Measurements from ENCODE around the gene FBLN2. TPM values are rescaled to one million over a fixed set of nuclear protein-coding genes. Genes with fewer than 3 reads are reported as not detected.
A peak's percentile ranks its signal among the peaks of the same experiment; 100 is the strongest.

FBLN2 gene
- total and polyA plus RNA-seq, 2 of the 4 experiments (the other 2 are of a cell fraction) = 11.8 to 60.8 TPM

DNA sequence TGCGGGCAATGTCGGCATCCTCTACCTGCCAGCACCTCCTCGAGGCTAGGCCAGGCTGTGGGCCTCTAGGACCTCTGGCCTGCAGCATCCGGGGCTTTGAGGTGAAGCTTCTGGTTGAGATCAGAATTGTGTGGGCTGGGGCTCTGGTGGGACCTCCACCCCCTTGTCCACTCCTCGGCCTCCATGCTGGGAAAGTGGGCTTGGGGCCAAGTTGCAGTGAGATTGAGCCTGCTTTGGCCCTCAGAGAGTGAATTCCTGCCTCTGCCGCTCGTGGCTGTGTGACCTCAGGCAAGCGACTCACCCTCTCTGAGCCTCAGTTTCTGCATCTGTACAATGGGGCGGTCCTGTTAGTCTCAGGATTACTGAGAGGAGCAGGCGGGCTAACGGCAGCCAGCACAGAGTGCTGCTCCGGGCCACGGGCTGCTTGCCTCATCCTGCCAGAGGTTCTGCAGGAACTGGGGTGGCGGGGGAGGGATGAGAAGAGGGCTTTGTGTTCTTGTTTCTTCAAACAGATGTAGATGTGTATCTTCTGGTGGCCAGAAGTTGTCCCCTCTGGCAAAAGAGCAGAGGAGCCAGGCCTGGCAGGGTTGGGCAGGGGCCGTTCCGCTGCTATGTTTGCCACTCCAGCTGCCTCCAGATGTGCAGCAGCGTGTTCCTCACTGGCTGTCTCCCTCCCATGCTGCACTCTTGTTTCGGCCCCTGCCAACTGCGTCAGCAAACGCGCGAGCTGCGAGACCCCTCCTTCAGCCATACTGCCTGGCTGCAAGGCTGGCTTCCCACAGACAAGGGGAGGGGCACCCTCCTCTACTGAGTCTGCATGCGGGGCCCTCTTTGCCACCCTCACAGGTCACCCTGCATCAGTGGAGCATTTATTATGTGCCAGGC, 33.7 kb downstream of the FBLN2 start:
- ChIA-PET CTCF (no interaction called here), POLR2A (ENCODE audit: unreplicated experiment) (no interaction called here)
- H2AK5ac ChIP-seq (ENCODE audit: low read depth, low read length) = no peak overlapping the region
- H2AFZ ChIP-seq (replicated peaks; ENCODE audit: low read length, poor library complexity) = peak overlapping the region; percentile 35
- no peaks in the 10 kb centered on the region for H3K9me1 ChIP-seq (ENCODE audit: insufficient read depth, low read length)
- H3K79me1 ChIP-seq (ENCODE audit: low read depth in 1 of 2, low read length in 2 of 2) = no peaks in the 10 kb centered on the region
- dilution Hi-C loops (cut with HindIII; ENCODE audit: low sequenced_read_pairs, unreplicated experiment) (no loop called here), in situ Hi-C loops (cut with MboI; ENCODE audit: low sequenced_read_pairs) (no loop called here), intact Hi-C loops (cut with micrococcal nuclease) (no loop called here)
- no peaks in the 10 kb centered on the region for H4K20me1 ChIP-seq (ENCODE audit: insufficient read depth, low read length)
- H3K56ac ChIP-seq (ENCODE audit: extremely low read depth, insufficient read depth, low read length) = no peak overlapping the region
- no peak overlapping the region for H2BK20ac ChIP-seq (ENCODE audit: low read depth, low read length)
- 45% methylated on average over 10 of the region's 24 CpGs; no CpG with 5 or more reads in 1 of the 2 experiments for WGBS, 2 experiments (ENCODE audit: extremely low coverage in 2 of 2, insufficient read length in 1 of 2)
- DNase-seq (no peak), ATAC-seq (ENCODE audit: low read depth) (no peak)
- H3K36me3 ChIP-seq (ENCODE audit: control insufficient read depth, insufficient read depth, low read length) = no peaks in the 10 kb centered on the region
- H4K91ac ChIP-seq (ENCODE audit: insufficient read depth, low read depth, low read length) = no peak overlapping the region
- H3K14ac ChIP-seq (replicated peaks; ENCODE audit: low read depth, low read length) = no peak overlapping the region
- H3K27me3 ChIP-seq (ENCODE audit: control insufficient read depth, insufficient read depth, low read length) = no peaks in the 10 kb centered on the region
- H3K4me2 ChIP-seq (ENCODE audit: low read depth, low read length) = no peak overlapping the region
- H3K27ac ChIP-seq (ENCODE audit: insufficient read depth, low read length) = no peak overlapping the region
- H2BK120ac ChIP-seq (ENCODE audit: low read depth, low read length) = no peak overlapping the region
- no TSS peak for BruUV-seq (replicated peaks)
- H3K18ac ChIP-seq (ENCODE audit: low read depth, low read length) = no peak overlapping the region
- H2AK9ac ChIP-seq (replicated peaks; ENCODE audit: low read depth, low read length, poor library complexity) = no peak overlapping the region
- H2BK5ac ChIP-seq (ENCODE audit: low read depth, low read length, poor library complexity, severe bottlenecking) = no peak overlapping the region
- H3K4me3 ChIP-seq (ENCODE audit: insufficient read depth, low read depth, low read length) = no peak overlapping the region
- H3K4ac ChIP-seq (ENCODE audit: low read depth, low read length) = no peak overlapping the region
- H2BK15ac ChIP-seq (ENCODE audit: low read depth, low read length) = no peak overlapping the region
- H3K4me1 ChIP-seq (ENCODE audit: control insufficient read depth, insufficient read depth, low read length) = no peaks in the 10 kb centered on the region
- H4K8ac ChIP-seq (ENCODE audit: low read depth in 2 of 2, low read length in 2 of 2) = no peak overlapping the region
- no peaks in the 10 kb centered on the region for H3K9me3 ChIP-seq (ENCODE audit: control insufficient read depth, insufficient read depth, low read length)
- no peak overlapping the region for H3K9ac ChIP-seq (ENCODE audit: low read depth, low read length)
- no peak overlapping the region for H3K23ac ChIP-seq (ENCODE audit: low read depth, low read length)
- H4K5ac ChIP-seq (ENCODE audit: low read depth, low read length) = no peak overlapping the region
- TF ChIP-seq SMC3 (IDR thresholded peaks at IDR 0.05; ENCODE audit: low read depth, low read length) (no peak), RFX5 (IDR thresholded peaks at IDR 0.05; ENCODE audit: low read depth, low read length) (no peak), BHLHE40 (IDR thresholded peaks at IDR 0.05; ENCODE audit: low read depth, low read length) (no peak), RAD21 (IDR thresholded peaks at IDR 0.05; ENCODE audit: low read length) (no peak), MAFK (IDR thresholded peaks at IDR 0.05; ENCODE audit: low read depth, low read length) (no peak), RCOR1 (IDR thresholded peaks at IDR 0.05; ENCODE audit: insufficient replicate concordance, low read length) (no peak), MAZ (IDR thresholded peaks at IDR 0.05; ENCODE audit: borderline replicate concordance, low read depth, low read length) (no peak), POLR2A (IDR thresholded peaks at IDR 0.05; ENCODE audit: low read depth, low read length) (no peak), FOS (IDR thresholded peaks at IDR 0.05; ENCODE audit: low read depth, low read length) (no peak), MXI1 (IDR thresholded peaks at IDR 0.05; ENCODE audit: borderline replicate concordance, low read depth, low read length) (no peak), NFE2L2 (IDR thresholded peaks at IDR 0.05; ENCODE audit: low read depth, low read length) (no peak), CHD1 (IDR thresholded peaks at IDR 0.05; ENCODE audit: low read depth, low read length) (no peak)
- TF ChIP-seq, protein P1, sequence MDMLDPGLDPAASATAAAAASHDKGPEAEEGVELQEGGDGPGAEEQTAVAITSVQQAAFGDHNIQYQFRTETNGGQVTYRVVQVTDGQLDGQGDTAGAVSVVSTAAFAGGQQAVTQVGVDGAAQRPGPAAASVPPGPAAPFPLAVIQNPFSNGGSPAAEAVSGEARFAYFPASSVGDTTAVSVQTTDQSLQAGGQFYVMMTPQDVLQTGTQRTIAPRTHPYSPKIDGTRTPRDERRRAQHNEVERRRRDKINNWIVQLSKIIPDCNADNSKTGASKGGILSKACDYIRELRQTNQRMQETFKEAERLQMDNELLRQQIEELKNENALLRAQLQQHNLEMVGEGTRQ (IDR thresholded peaks at IDR 0.05; ENCODE audit: low read depth, low read length) = no peak
- TF ChIP-seq, protein P2, sequence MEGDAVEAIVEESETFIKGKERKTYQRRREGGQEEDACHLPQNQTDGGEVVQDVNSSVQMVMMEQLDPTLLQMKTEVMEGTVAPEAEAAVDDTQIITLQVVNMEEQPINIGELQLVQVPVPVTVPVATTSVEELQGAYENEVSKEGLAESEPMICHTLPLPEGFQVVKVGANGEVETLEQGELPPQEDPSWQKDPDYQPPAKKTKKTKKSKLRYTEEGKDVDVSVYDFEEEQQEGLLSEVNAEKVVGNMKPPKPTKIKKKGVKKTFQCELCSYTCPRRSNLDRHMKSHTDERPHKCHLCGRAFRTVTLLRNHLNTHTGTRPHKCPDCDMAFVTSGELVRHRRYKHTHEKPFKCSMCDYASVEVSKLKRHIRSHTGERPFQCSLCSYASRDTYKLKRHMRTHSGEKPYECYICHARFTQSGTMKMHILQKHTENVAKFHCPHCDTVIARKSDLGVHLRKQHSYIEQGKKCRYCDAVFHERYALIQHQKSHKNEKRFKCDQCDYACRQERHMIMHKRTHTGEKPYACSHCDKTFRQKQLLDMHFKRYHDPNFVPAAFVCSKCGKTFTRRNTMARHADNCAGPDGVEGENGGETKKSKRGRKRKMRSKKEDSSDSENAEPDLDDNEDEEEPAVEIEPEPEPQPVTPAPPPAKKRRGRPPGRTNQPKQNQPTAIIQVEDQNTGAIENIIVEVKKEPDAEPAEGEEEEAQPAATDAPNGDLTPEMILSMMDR (conservative IDR thresholded peaks at IDR 0.05; ENCODE audit: low read depth, low read length) = no peak
- TF ChIP-seq, protein P3, sequence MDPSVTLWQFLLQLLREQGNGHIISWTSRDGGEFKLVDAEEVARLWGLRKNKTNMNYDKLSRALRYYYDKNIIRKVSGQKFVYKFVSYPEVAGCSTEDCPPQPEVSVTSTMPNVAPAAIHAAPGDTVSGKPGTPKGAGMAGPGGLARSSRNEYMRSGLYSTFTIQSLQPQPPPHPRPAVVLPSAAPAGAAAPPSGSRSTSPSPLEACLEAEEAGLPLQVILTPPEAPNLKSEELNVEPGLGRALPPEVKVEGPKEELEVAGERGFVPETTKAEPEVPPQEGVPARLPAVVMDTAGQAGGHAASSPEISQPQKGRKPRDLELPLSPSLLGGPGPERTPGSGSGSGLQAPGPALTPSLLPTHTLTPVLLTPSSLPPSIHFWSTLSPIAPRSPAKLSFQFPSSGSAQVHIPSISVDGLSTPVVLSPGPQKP (IDR thresholded peaks at IDR 0.05; ENCODE audit: borderline replicate concordance, low read depth, low read length) = no peak

All from IMR-90 (cell line).